ENCODE measurements around the gene PHLDA3. TPM values are rescaled to one million over a fixed set of nuclear protein-coding genes. Genes with fewer than 3 reads are reported as not detected.
"Not testable (repeated sequence)": the region's sequence is repeated elsewhere in the genome, so short reads cannot be mapped to it uniquely, and the experiment has no call there.

The PHLDA3 gene
- total RNA-seq, 4 donors from 2014 or later: 243 to 301 (median 271) TPM

GRCh38 chr1:201480231-201481003 is 11.4 kb upstream of the PHLDA3 start:
- Histone ChIP-seq H3K27me3 (no peaks in the 10 kb centered on the region), H3K4me3 (peak overlapping the region; percentile 30 to 46 (median 36)), H3K9me3 (no peaks in the 10 kb centered on the region), H3K36me3 (peaks cover 2 to 27% (median 6%) of the 10 kb centered on the region in 3 donors), H3K4me1 (peaks cover 0 to 51% (median 12%) of the 10 kb centered on the region in 4 donors), H3K27ac (peak overlapping the region; percentile 69 to 97 (median 83))
- 3 to 19% methylated on average over 10 to 36 of the region's 37 CpGs for WGBS, 2 donors
- TF ChIP-seq CTCF (IDR thresholded peaks at IDR 0.05) (peak in 3 of 5 experiments; percentile 7 to 10 (median 9)), EP300 (IDR thresholded peaks at IDR 0.05) (peak; percentile 65 to 71), POLR2A (IDR thresholded peaks at IDR 0.05) (peak; percentile 26 to 81)
- DNase-seq (ENCODE audit: low spot score in 2 of 2): peak; percentile 71 to 76

- no peak for DNase-seq (ENCODE audit: low spot score in 2 of 2)
- no peak overlapping the region for H3K4me3 ChIP-seq
- WGBS, 2 donors: 70 to 80% methylated on average over 4 of the region's 4 CpGs
Measured at GRCh38 chr1:201479201-201479730, 10.3 kb upstream of the PHLDA3 start.

GRCh38 chr1:201478666-201479065 is 9.7 kb upstream of the PHLDA3 start:
- DNase-seq (ENCODE audit: low spot score in 2 of 2); H3K4me3 ChIP-seq; H3K27me3 ChIP-seq; H3K9me3 ChIP-seq; H3K36me3 ChIP-seq: not testable (repeated sequence)
- Histone ChIP-seq H3K27ac (peak overlapping the region in 2 of 4 donors; percentile 88 to 97), H3K4me1 (peaks cover 0 to 47% (median 12%) of the 10 kb centered on the region in 4 donors)
- WGBS, 2 donors: 89 to 91% methylated on average over 3 of the region's 3 CpGs

More at GRCh38 chr1:201479201-201479730, 10.3 kb upstream of the PHLDA3 start:
- Histone ChIP-seq H3K36me3 (peaks cover 2 to 16% (median 3%) of the 10 kb centered on the region in 3 donors), H3K27ac (peak overlapping the region in 3 of 4 donors; percentile 40 to 97 (median 88)), H3K4me1 (peaks cover 0 to 47% (median 12%) of the 10 kb centered on the region in 4 donors), H3K27me3 (no peaks in the 10 kb centered on the region), H3K9me3 (no peaks in the 10 kb centered on the region)
- TF ChIP-seq CTCF (IDR thresholded peaks at IDR 0.05) (no peak), POLR2A (IDR thresholded peaks at IDR 0.05) (no peak), EP300 (IDR thresholded peaks at IDR 0.05) (no peak)

GRCh38 chr1:201476670-201477344 is 7.8 kb upstream of the PHLDA3 start:
- WGBS, 2 donors: 49 to 51% methylated on average over 6 of the region's 6 CpGs
- no peaks in the 10 kb centered on the region for H3K9me3 ChIP-seq

More at GRCh38 chr1:201476670-201477344, 7.8 kb upstream of the PHLDA3 start:
- H3K27ac ChIP-seq: peak overlapping the region in 3 of 4 donors; percentile 46 to 97 (median 72)
- H3K4me3 ChIP-seq: no peak overlapping the region
- peaks cover 0 to 46% (median 11%) of the 10 kb centered on the region in 4 donors for H3K4me1 ChIP-seq
- TF ChIP-seq EP300 (IDR thresholded peaks at IDR 0.05): no peak
- TF ChIP-seq POLR2A (IDR thresholded peaks at IDR 0.05): no peak
- no peak for TF ChIP-seq CTCF (IDR thresholded peaks at IDR 0.05)
- DNase-seq (ENCODE audit: low spot score in 2 of 2): no peak
- H3K27me3 ChIP-seq: no peaks in the 10 kb centered on the region
- no peaks in the 10 kb centered on the region for H3K36me3 ChIP-seq

All from tibial nerve (tissue), 4 donors.